HT1080 (cell line): ENCODE data around the gene KRT77. TPM values are rescaled to one million over a fixed set of nuclear protein-coding genes. Genes with fewer than 3 reads are reported as not detected.

Source experiments
- DNase-seq: peaks from one replicate; pipeline ENCODE4 v3.0.0-alpha.2; 2015; ENCODE audit warnings: low read depth
- total RNA-seq: library from RNA; depleted of rRNA; stranded (reverse); fragments of >200 nt; shearing (Covaris generic); gene quantifications from 2 replicates; pipeline ENCODE4 v1.2.3, GENCODE V29; 2014; rRNA removed

Gene KRT77
- total RNA-seq, 1 experiment from 2014 or later, result not detected

GRCh38 chr12:52657250-52657902, 45.9 kb downstream of the KRT77 start:
- DNase-seq, result no peak

- no peak for DNase-seq
These were observed 46.7 kb downstream of the KRT77 start for GRCh38 chr12:52656616-52657015.

- no peak for DNase-seq
These were observed 47.6 kb downstream of the KRT77 start for GRCh38 chr12:52655720-52656124.

GRCh38 chr12:52655251-52655650, 48.1 kb downstream of the KRT77 start:
- DNase-seq, result no peak

GRCh38 chr12:52651726-52652261, 51.5 kb downstream of the KRT77 start, which contains the start of gene KRT2:
KRT2 (minus strand) TSS chr12:52652211; CDS start chr12:52652142, 69 bp downstream.
- DNase-seq, result no peak

GRCh38 chr12:52650520-52651081, 52.7 kb downstream of the KRT77 start:
- DNase-seq, result no peak

- no peak for DNase-seq
These were observed 54.3 kb downstream of the KRT77 start for GRCh38 chr12:52649066-52649465.

- DNase-seq, result no peak
These were observed 55.2 kb downstream of the KRT77 start for GRCh38 chr12:52648012-52648550.

GRCh38 chr12:52647601-52648000, 55.7 kb downstream of the KRT77 start:
- DNase-seq, result no peak

- DNase-seq, result no peak
These were observed 56.7 kb downstream of the KRT77 start for GRCh38 chr12:52646613-52647012.

GRCh38 chr12:52645982-52646381, 57.3 kb downstream of the KRT77 start:
- no peak for DNase-seq

GRCh38 chr12:52645120-52645761, 58.1 kb downstream of the KRT77 start:
- no peak for DNase-seq

GRCh38 chr12:52644078-52644415, 59.3 kb downstream of the KRT77 start:
- DNase-seq, result no peak

- DNase-seq, result no peak
These were observed 59.9 kb downstream of the KRT77 start for GRCh38 chr12:52643233-52644077.

GRCh38 chr12:52641468-52641867, 61.9 kb downstream of the KRT77 start:
- no peak for DNase-seq

Other genes with a start within 250 kb of the KRT77 start
- gene KRT6C, start 229.7 kb downstream of the KRT77 start, total RNA-seq, result not detected in 2 replicates
- not detected in 2 replicates for gene KRT6A, start 210.3 kb downstream of the KRT77 start, total RNA-seq
- gene KRT5, start 183.1 kb downstream of the KRT77 start, total RNA-seq, result not detected in 2 replicates
- gene KRT71, start 150.4 kb downstream of the KRT77 start, total RNA-seq, result not detected in 2 replicates
- not detected in 2 replicates for gene KRT74, start 129.7 kb downstream of the KRT77 start, total RNA-seq
- not detected in 2 replicates for gene KRT72, start 102.1 kb downstream of the KRT77 start, total RNA-seq
- gene KRT73, start 85.0 kb downstream of the KRT77 start, total RNA-seq, result not detected in 2 replicates
- gene KRT2, start 51.3 kb downstream of the KRT77 start, total RNA-seq, result not detected in 2 replicates
- not detected in 2 replicates for gene KRT1, start 23.1 kb downstream of the KRT77 start, total RNA-seq
- gene KRT76, start 73.8 kb upstream of the KRT77 start, total RNA-seq, result not detected in 2 replicates
- gene KRT3, start 92.6 kb upstream of the KRT77 start, total RNA-seq, result 0.13 TPM in 1 of 2 replicates, not detected in the other
- gene KRT4, start 110.6 kb upstream of the KRT77 start, total RNA-seq, result not detected in 2 replicates
- gene KRT79, start 130.8 kb upstream of the KRT77 start, total RNA-seq, result 0.45 and 1.0 TPM in 2 replicates
- 0.13 TPM in 1 of 2 replicates, not detected in the other for gene KRT78, start 145.5 kb upstream of the KRT77 start, total RNA-seq
- gene KRT8, start 201.6 kb upstream of the KRT77 start, total RNA-seq, result 199 and 204 TPM in 2 replicates
- gene KRT18, start 245.6 kb upstream of the KRT77 start, total RNA-seq, result 358 and 373 TPM in 2 replicates